C1 segment of cervical spinal cord (tissue), 14 donors: ENCODE measurements around the gene TAOK2.
"Not testable (repeated sequence)": the region's sequence is repeated elsewhere in the genome, so short reads cannot be mapped to it uniquely, and the experiment has no call there.

Source experiments
- DNase-seq, 14 donors: peaks; one replicate each; lab custom pipeline; 2025; lab: John Stamatoyannopoulos, UW

TAOK2 gene

DNA sequence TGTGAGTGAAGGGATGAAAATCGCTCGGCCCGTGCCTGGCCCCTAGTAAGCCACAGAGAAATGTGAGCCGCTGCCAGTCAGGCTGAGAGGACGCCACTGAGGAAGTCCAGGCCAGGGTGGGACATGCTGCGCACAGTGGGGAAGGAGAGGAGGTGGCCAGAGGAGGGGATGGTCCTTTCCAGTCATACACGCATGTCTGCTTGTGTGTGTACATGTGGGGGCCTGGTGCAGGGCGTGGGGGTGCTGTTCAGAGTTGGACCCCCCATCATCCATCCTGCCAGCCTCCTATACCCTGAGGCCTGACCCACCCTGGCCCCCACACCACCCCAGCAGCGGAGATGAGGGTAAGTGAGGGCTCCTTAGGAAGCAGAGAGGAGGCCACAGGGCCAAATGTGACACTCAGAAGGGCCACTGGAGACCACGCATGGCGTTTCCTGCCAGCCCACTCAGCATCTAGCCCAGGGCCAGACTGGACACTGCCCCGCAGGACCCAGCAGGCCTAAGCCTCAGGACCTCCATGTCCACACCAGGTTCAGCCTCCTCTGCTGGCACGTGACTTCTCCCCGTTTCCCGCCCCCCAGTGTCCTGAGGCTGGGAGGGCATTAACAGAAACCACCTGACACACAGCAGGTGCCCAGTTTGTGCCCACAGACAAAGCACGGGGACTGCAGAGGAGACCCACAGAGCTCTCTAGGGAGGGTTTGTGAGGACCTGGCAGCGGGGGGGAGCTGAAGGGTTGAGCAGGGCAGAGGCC lies 30.2 kb downstream of the TAOK2 start:
- no peak for DNase-seq

DNA sequence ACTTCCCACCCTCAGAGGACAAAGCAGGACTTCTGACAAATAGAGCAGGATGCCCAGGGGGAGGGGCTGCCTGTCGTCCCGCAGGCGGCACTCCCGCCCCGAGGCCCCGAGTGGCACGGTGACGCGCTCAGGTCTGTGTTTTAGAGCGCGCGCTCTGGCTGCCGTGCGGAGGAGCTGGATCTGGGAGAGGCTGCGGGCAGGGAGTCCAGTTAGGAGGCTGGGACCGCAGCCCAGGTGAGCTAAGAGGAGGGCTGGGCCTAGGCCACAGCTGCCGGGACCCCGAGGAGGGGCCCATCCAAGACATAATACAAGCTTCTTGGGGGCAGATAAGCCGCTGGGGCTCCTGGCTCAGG lies 30.7 kb downstream of the TAOK2 start:
- DNase-seq, result peak in 1 of 14 donors; percentile 41

- peak in 1 of 14 donors; percentile 41 for DNase-seq
These were observed 31.2 kb downstream of the TAOK2 start for GRCh38 chr16:30004811-30005242.

- DNase-seq, result no peak
These were observed 31.9 kb downstream of the TAOK2 start for GRCh38 chr16:30005341-30006094.

DNA sequence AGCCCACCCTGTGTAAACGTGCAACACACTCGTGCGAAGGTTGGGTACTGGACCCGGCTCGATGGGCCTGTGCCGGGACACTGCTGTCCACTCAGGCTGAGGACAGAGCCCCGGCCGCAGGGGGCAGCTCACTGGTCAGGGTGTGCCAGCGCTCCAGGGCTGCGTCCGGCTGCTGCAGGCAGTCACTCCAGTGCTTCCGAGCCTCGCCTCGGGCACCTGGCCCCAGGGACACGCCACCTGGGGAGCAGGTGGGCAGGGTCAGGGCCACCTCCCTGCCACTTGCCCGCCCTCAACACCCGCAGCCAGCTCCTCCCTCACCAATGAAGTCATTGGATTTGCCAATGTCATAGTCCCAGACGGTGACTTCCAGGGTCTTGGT lies 32.4 kb downstream of the TAOK2 start:
- DNase-seq, result no peak

- no peak for DNase-seq
These were observed 33.1 kb downstream of the TAOK2 start for GRCh38 chr16:30006659-30007377.

- DNase-seq, result no peak
These were observed 33.8 kb downstream of the TAOK2 start for GRCh38 chr16:30007378-30007895.

GRCh38 chr16:30009085-30009862 lies 35.6 kb downstream of the TAOK2 start:
- no peak for DNase-seq

- DNase-seq, result peak in 1 of 14 donors; percentile 44
These were observed 36.5 kb downstream of the TAOK2 start for GRCh38 chr16:30009990-30010843.

GRCh38 chr16:30010844-30011713 lies 37.4 kb downstream of the TAOK2 start, which contains the start of gene DOC2A:
DOC2A (minus strand) TSS chr16:30011027; CDS start chr16:30010222, 805 bp downstream.
- peak in 1 of 14 donors; percentile 44 for DNase-seq

DNA sequence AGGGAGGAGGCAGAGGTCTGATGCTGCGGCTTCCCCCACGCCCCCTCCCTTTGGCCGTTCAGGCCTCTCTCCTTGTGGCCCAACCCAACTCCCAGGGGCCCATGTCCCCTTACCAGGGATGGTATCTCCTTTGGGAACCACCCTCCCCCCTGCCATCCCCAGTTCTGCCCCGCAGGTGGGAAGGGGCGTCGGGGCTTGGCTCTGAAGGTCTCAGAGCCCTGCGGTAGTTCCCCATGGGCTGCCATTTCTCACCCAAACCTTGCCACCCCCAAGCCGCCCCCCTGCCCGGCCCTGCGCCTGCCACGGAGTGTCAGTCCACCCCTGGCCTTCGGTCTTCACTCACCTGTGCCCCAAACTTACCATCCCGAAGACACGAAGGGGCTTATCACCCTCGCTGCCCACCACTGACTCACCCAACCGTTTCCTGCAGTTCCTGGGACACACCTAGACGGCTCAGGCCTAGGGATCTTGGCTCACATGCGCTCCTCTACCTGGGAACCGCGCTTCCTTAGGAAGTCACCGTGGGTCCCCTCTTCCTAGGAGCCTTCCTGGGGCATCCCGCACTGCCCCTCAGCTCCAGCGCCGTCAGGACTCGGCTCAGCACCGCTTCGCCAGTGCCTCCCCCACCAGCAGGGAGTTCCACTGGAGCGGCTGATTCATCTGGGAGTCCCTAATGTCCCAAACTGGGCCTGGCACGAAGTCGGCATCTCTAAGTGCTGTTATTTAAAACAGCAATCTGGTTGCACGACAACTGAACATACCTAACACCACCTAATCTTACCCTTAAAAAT lies 38.2 kb downstream of the TAOK2 start:
- DNase-seq, result no peak

DNA sequence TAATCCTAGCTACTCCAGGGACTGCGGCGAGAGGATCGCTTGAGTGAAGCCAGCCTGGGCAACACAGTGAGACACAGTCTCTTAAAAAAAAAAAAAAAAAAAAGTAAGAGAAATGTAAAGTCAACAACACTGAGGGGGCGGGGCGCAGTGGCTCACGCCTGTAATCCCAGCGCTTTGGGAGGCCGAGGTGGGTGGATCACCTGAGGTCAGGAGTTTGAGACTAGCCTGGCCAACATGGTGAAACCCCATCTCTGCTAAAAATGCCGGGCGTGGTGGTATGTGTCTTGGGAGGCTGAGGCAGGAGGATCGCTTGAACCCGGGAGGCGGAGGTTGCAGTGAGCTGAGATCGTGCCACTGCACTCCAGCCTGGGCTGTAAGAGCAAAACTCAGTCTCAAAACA lies 38.9 kb downstream of the TAOK2 start:
- not testable (repeated sequence) for DNase-seq

DNA sequence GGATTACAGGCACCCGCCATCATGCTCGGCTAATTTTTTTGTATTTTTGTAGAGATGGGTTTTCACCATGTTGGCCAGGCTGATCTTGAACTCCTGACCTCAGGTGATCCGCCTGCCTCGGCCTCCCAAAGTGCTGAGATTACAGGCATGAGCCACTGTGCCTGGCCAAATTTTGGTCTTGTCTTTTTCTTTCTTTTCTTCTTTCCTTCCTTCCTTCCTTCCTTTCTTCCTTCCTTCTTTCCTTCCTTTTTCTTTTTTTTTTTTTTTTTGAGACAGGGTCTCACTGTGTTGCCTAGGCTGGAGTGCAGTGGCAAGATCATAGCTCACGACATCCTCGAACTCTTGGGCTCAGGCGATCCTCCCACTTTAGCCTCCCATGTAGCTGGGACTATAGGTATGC lies 41.8 kb downstream of the TAOK2 start:
- not testable (repeated sequence) for DNase-seq

DNA sequence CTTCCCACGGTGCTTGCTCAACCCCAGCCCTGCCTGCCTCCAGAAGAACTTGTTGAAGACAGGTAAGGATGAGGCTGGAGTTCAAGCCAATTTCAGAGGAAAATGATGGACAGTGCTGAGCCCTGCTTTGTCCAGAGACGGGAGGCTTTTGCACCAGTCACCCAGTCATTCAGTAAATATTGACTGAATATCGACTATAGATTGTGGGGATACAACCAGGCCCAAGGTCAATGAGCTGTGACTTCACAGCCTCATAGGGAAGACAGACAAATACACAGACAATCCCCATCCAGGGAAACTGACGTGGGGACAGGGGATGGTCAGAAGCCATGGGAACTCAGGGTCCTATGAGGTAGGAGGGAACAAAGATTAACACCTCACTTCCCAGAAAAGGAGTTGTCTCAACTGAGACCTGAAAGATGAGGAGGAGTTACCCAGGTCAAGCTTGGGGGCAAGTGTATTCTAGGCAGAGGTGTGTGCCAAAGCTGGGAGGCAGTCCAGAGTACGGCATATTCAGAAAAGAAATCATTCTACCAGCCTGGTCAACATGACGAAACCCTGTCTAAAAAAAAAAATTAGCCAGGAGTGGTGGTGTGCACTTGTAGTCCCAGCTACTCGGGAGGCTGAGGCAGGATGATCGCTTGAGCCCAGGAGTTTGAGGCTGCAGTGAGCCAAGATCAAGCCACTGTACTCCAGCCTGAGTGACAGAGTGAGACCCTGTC lies 43.0 kb downstream of the TAOK2 start:
- DNase-seq, result no peak

- DNase-seq, result no peak
These were observed 43.6 kb downstream of the TAOK2 start for GRCh38 chr16:30017277-30017656.

- not testable (repeated sequence) for DNase-seq
These were observed 44.3 kb downstream of the TAOK2 start for GRCh38 chr16:30017937-30018336.

DNA sequence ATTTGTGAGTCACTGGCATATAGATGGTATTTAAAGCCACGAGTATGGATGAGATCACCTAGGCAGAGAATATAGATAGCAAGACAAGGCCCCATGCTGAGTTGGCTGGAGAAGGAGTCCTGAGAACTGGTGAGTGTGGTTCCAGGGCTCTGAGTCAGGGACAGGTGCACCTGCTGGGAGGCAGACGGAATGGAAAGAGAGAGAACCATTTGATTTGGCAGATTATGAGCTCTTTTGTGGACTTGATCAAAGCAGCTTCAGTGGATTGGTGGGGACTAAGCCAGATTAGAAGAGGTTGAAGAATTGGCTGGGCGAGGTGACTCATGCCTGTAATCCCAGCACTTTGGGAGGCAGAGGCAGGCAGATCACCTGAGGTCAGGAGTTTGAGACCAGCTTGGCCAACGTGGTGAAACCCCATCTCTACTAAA lies 45.1 kb downstream of the TAOK2 start:
- peak in 1 of 14 donors; percentile 70 for DNase-seq

DNA sequence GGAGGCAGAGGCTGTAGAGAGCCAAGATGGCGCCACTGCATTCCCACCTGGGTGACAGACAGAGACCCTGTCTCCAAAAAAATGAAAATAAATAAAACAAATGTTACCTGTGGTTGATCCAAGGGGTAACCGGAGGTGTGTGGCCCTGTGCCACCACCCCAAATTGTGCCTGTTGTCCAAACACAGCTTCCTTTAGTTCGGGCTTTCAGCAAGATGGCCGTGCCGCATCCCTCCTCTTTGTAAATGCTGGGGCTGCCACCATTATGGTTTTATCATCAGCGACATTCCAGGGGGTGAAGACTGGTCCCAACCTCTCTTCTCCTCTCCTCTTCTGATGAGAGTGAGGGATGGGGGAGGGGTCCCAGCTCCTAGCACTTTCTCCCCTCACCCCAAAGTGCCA lies 49.2 kb downstream of the TAOK2 start, which contains the start of gene C16orf92:
Gene C16orf92 (plus strand): TSS at position 312 of the 400 bp plus-strand sequence. CDS start 143 bp downstream, outside the sequence.
- no peak for DNase-seq
